OCI-M1 (cell line): ENCODE measurements around the gene AMPD2.

Experiments
- DNase-seq: peaks from one replicate; lab custom pipeline; 2025; lab: John Stamatoyannopoulos, UW

The AMPD2 gene

DNA sequence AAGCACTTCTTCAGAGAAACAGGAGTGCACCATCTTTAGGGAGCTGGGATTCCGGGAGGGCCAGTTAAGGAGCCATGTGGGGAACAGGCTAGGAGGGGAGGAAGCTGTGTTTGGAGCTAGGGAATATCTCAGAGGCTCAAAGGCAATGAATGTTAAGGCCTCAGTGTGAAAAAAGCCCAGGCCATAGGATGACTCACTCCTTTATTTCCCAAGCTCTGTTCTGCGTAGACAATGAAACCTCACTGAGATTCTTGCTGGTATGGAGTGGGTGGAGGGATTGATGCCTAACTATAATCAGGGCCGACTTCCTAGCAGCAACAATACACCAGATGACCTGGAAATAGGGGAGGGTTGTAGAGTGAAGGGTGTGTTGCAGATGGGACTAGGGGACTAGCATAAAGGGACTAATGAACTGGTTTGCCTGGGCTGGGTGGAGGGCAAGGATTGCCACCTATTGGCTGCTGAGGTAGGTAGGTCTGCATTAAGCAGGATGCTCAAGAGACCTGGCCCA, 2.3 kb upstream of the AMPD2 start:
- DNase-seq = peak; percentile 9

DNA sequence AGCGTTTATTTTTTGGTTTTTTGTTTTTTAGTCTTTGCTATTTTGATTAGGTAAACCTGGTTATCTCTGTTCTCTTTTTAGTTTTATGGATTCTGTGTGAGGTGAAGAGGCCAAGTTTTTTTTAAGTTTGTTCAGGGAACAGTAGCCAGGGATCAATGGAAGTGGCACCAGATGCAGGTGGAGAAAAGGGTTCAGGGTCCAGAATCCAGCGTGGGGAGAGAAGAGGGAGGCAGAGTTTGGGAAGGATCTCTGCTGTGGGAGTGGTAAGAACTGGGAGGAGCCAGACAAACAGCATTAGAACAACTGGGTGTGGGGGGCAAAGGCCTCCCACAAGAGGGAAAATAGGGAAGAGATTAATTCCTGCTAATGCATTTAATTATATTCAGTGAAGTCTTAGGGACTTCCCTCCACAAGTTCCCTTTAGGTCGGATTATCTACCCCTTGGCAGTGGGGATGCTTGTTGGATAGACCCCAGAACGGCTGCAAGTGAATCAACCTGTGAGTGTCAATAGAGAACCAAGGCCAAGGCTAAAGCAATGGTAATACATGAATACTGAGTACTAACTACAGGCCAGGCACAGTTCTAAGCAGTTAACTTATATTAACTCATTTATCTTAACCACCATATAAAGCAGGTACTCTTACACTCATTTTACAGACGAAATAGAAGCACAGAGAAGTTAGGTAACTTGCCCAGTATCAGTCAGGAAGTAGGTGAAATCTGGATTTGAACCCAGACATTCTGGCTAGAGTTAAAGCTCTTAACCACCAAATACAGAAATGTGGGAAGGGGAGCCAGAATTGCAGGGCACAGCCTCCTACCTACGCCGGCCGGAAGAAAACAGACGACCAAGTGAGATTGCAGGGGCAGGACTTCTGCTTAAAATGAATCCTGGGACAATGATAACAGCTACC, 719 bp upstream of the AMPD2 start:
- DNase-seq = peak; percentile 30

DNA sequence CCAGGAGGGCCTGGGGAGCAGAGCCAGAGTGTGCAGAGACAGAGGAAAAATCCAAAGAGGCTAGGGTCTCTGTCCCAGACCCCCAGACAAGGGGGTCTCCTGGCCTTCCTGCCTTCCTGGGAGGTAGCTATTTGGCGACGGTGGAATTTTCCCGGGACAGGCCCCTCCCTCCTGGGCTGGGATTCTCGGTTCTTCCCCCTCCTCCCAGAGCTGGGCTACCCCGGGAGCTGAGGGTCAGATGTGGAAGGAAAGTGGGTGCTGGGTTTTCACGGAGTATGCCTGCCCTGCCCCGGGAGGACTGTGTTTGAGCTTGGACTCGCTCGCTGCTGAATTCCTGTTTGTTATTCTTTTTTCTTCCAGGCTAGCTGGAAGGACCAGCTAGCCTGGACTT, 759 bp downstream of the AMPD2 start:
- DNase-seq = peak; percentile 49

DNA sequence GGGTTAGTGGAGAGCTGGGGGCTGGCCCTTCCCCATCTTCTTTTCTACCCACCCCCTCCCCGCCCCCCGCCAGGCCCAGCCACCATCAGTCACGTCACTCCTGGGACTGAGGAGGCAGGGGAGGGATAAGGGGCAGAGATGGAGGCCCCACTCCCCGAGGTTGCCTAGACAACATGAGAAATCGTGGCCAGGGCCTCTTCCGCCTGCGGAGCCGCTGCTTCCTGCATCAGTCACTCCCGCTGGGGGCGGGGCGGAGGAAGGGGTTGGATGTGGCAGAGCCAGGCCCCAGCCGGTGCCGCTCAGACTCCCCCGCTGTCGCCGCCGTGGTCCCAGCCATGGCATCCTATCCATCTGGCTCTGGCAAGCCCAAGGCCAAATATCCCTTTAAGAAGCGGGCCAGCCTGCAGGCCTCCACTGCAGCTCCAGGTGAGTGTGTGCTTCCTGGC, 1.2 kb downstream of the AMPD2 start:
- peak; percentile 88 for DNase-seq

DNA sequence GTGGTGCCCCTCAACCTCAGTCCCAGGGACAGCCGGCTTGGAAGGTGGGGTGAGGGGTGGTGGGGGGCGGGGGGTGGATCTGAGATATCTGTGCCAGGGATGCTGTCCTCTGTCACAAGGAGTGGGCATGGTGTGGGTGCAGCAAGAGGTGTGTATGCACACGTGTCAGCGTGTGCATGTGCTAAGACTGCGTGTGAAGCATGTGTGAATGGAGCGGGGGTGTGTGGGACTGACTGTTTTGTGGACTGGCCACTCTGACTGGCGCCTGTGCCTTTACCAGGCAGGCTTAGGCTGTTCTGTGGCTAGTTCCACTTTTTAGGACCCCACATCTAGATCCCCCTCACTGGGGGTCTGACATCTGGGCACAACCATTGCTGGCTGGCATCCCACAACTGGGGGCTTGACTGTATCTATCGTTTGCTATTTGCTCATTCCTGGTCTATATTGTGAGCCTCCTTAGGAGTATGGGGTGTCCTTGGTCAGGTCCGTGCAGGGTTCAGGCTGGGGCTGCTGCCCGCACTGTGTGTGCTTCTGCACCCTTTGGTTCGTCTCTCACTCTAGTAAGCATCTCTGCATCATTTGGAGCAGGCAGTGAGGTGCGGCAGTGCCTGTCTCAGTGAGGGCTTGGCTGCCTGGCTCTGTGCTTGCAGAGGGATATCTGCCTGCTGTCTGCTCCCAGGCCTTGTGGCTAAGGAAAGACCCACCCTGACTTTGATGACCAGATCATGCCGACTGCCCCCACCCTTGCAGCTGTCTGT, 1.9 kb downstream of the AMPD2 start:
- DNase-seq = no peak

DNA sequence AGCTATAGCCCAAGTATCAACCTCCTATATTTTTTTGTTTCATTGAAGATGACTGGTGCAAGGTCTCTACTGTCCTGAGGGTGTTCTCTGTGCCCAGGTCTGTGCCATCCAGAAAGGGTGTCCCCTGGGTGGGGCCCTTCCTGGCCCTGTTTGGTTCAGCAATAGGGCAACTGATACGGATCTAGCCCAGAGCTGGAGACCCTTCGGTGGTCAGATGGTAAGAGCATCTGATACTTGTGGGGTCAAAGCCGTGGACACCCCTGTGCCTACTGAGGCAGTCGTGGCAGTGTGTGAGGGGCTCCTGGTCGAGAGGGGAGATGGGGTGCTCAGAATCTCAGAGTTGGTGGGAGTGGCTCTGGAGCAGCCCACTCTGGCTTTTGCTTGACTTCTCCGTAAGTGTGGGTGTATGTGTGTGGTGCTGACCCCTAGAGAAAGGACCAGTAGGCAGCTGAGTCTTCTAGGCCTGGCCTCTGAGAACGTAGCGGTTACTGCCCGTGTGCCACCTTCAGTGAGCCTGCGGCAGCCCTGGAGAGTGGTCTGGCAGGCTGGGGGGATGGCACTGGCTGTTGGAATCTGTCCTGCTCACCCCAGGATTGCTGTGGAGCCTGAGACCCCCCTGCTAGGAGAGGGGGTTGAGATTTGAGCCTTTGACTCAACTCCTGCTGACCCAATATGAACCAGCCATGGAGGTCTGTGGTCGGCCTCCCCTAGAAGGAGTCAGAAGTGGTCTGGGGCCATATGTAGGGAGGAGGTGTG, 2.7 kb downstream of the AMPD2 start:
- DNase-seq = no peak

DNA sequence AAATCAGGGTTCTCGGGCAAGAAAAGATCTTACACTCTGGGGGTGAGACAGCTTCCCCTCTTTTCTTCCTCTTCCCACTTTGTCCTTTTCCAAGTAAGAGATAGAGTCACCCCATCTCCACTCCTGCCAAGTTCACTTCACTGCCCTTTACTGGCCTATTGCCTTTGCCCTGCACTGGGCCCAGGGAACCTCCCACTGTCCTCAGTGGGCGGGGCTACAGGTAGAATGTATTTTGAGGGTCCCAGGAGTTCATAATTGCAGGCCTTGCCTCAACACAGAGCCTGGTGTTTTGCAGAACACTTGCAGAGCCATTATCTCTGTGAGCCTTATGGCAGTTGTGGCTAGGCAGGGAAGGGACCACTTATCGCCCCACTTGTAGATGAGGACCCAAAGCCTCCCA, 3.3 kb downstream of the AMPD2 start:
- DNase-seq = no peak

DNA sequence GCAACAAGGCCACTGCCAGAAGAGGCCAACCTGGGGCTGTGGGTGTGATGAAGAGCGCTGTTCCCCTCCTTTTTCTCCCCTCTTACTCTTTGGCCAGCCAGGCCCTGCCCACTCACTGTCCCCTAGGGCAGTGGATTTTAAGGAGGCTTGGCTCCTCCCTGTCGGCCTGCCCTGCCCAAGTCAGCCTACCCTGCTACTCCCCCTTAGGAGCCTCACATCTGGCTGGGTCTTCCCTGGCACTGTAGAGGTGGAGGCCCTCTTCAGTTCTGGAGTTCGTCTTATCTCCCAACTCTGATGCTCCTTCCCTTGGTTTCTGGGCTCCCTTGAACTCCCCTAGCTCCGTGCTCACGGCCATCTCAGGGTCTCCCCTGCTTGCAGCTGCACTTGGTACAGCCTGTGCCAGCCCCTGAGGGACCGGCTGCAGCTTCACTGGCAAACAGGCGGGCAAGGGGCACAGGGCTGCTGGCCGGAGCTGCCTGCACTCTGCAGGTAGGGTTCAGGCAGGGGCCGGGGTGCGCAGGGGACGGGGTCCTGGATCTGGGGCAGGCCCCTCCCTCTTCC, 4.0 kb downstream of the AMPD2 start:
- DNase-seq = no peak

DNA sequence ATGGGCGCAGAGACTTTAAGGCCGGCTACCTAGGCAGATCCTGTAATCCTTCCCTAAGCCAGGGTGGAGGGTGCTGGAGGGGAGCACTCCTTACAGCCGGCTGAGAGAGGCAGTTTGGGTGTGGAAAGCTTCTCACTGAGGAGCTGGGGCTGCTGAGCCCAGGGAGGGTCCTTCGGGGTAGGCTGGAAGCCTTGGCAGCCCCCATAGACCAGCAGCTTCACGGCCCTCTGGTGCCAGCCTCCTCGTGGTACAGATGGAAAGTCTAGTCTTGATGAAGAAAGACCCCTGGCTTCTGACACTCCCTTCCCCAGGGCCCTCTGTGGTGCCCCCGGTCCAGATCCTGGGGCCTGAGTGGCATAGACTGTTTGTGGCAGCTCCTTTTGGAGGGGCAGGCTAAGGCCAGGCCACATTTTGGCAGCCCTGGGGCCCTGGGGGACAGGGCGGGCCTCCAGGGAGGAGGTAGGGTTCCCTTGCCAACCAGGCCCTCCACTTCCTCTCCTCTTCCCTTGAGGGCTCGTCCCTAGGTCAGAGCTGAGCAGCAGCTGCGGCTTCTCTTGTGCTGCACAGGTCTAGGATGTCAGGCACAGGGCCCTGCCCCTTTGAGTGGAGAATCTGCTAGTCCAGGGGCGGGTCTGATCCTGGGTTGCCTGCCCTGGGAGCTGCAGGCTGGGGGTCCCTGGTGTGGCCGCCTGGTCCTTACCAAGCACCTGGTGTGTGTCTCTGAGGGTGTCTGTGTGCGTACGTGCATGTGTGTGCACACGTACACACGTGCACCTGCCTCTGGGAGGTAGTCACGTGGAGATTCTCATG, 4.8 kb downstream of the AMPD2 start:
- no peak for DNase-seq

DNA sequence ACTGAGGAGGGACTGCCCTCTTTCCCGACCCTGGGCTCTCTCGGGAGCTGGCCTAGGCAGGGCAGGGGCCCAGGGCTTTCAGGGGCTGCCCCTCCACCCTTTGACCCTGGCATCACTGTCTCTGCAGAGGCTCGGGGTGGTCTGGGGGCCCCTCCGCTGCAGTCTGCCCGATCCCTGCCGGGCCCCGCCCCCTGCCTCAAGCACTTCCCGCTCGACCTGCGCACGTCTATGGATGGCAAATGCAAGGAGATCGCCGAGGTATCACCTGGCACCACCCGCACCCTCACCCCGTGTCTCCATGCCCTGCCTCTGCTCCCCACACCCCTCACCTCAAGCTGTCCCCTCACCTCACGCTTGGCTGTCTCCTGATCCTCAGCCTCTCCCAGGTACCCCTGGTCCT, 5.5 kb downstream of the AMPD2 start:
- no peak for DNase-seq

DNA sequence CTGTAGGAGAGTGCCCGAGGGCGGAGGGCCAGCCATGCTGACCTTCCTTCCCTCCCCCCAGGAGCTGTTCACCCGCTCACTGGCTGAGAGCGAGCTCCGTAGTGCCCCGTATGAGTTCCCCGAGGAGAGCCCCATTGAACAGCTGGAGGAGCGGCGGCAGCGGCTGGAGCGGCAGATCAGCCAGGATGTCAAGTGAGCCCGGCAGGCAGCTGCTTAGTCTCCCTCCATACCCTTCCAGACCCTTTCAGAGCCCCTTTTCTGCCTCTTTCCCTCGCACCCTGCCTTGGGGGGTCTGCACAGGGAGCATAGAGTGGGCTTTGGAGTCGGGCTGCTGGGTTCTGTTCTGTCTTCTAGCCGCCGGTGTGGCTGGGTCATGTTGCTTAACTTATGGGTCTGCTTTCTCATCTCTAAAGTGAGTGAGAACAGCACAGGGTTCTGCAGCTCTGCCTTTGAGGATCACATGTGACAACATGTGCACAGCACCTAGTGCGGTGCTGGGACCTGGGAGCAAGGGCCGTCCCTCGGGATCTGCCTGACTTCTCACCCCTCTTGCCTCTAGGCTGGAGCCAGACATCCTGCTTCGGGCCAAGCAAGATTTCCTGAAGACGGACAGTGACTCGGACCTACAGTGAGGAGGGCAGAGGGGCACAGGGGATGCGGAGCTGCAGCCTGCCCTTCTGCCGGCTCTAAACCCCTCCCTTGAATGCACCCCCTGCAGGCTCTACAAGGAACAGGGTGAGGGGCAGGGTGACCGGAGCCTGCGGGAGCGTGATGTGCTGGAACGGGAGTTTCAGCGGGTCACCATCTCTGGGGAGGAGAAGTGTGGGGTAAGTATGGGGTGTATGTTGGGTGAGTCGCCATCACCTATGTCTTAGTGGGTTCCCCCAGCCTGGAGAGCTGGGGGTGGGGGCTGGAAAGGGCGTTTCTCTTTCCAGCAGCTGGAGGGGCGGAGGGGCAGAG, 6.2 kb downstream of the AMPD2 start:
- no peak for DNase-seq

DNA sequence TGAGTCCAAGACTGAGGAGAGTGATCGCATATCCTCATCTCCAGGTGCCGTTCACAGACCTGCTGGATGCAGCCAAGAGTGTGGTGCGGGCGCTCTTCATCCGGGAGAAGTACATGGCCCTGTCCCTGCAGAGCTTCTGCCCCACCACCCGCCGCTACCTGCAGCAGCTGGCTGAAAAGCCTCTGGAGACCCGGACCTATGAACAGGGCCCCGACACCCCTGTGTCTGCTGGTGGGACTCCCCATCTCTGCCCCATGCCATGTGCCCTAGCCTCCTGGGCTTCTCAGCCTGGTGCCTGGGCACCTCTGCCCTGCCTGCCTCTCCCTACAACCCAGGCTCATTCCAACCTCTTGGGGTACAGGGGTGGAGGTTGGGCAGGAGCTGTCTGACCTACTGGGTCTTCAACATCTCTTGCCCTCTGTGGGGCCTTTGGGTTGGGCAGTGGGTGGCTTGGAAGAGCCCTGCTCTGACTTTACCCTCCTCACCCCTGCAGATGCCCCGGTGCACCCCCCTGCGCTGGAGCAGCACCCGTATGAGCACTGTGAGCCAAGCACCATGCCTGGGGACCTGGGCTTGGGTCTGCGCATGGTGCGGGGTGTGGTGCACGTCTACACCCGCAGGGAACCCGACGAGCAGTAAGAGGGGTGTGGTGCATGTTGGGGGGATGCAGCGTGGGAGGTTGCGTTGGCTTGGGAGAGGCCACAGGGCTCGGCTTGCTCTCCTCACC, 7.2 kb downstream of the AMPD2 start:
- no peak for DNase-seq

DNA sequence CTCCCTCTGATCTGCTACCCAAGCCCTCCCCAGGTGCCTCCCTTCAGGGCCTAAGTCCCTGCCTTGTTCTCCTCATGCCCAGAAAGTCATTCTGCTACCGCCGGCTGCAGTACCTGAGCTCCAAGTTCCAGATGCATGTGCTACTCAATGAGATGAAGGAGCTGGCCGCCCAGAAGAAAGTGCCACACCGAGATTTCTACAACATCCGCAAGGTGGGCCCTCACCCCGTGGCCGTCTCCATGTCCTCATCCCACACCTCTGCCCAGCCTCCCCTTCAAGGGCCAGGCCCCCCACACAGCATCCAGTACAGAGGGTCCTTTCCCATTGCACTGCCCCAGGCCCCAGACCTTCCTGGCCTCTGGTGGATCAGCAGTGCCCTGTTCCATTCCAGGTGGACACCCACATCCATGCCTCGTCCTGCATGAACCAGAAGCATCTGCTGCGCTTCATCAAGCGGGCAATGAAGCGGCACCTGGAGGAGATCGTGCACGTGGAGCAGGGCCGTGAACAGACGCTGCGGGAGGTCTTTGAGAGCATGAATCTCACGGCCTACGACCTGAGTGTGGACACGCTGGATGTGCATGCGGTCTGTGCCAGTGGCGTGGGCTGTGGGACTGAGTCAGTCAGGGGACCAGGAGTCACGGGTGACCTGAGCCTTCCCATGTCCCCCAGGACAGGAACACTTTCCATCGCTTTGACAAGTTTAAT, 8.2 kb downstream of the AMPD2 start:
- no peak for DNase-seq

DNA sequence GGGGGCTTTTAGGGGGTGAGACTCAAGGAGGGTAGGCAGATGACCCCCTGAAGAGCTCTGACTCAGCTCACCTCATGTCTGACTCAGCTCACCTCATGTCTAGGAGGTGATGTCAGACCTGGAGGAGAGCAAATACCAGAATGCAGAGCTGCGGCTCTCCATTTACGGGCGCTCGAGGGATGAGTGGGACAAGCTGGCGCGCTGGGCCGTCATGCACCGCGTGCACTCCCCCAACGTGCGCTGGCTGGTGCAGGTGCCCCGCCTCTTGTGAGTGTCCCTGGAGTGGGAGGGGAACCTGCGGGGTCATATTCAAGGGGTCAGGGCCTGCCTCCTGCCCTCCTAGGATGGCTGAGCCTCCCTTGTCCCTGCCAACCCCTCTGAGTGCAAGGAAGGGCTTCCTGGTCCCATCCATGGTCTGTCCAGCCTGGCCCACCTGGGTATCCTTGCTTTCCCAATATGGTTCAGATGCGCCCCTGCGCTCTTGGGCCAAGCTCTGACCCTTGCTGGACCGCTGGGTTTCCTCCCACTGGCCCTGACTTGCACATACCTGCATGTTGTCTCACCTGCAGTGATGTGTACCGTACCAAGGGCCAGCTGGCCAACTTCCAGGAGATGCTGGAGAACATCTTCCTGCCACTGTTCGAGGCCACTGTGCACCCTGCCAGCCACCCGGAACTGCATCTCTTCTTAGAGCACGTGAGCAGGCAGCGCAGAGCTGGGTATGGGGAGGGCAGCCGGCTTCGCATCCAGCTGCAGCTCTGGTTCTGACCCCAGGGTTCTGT, 9.1 kb downstream of the AMPD2 start:
- DNase-seq = no peak

DNA sequence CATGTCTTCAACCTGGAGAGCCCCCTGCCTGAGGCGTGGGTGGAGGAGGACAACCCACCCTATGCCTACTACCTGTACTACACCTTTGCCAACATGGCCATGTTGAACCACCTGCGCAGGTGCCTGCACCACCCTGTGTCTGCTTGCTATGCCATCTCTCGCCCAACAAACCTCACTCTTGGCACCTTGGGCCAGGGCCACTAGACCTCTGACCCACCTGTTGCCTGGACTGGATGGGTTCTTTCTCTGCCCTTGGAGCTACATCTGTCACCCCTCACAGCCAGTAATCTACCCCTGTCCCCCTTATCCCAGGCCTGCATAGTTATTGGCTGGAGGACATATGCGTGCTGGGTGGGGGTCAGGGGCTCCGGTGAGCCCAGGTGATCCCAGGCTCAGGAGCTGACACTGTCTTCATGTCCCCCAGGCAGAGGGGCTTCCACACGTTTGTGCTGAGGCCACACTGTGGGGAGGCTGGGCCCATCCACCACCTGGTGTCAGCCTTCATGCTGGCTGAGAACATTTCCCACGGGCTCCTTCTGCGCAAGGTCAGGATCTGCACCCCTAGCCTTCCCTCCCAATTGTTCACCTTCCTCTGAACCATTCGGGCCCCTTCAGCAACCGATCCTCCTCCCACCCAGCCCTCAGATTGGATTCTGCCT, 9.9 kb downstream of the AMPD2 start:
- DNase-seq = no peak

DNA sequence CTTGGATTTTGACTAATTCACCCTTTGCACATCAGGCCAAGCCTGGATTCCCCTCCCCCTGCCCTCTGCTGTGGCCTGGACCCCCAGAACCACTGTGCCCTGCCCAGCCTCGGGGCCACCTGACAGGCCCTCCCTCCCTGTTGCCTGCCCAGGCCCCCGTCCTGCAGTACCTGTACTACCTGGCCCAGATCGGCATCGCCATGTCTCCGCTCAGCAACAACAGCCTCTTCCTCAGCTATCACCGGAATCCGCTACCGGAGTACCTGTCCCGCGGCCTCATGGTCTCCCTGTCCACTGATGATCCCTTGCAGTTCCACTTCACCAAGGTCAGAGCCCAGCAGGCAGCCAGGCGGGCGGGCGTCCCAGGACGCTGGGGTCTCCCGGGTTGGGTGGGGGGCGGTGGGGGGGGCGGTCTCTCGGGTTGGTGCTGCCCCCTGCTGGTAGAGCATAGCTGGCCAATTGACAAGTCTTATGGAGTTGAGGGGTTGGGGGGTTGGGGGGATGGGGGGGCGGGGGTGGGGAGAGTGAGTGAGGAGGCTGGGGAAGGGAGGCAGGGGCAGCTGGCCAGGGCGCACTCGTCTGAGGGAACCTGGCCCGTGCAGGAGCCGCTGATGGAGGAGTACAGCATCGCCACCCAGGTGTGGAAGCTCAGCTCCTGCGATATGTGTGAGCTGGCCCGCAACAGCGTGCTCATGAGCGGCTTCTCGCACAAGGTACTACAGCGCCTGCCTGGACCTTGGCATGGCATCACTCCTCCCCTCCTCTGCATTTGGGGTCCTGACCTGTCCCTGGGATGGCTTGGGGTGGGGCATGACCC, 10.7 kb downstream of the AMPD2 start:
- DNase-seq = no peak
